ENCODE data around the gene MTHFD1L. TPM values are rescaled to one million over a fixed set of nuclear protein-coding genes. Genes with fewer than 3 reads are reported as not detected.
"Not testable (repeated sequence)": the region's sequence is repeated elsewhere in the genome, so short reads cannot be mapped to it uniquely, and the experiment has no call there.

The MTHFD1L gene
- total and polyA plus RNA-seq, 2 donors (not counting 3 experiments of a cell fraction or from before 2014, with no cell fraction given): 40.2 to 120 TPM

DNA sequence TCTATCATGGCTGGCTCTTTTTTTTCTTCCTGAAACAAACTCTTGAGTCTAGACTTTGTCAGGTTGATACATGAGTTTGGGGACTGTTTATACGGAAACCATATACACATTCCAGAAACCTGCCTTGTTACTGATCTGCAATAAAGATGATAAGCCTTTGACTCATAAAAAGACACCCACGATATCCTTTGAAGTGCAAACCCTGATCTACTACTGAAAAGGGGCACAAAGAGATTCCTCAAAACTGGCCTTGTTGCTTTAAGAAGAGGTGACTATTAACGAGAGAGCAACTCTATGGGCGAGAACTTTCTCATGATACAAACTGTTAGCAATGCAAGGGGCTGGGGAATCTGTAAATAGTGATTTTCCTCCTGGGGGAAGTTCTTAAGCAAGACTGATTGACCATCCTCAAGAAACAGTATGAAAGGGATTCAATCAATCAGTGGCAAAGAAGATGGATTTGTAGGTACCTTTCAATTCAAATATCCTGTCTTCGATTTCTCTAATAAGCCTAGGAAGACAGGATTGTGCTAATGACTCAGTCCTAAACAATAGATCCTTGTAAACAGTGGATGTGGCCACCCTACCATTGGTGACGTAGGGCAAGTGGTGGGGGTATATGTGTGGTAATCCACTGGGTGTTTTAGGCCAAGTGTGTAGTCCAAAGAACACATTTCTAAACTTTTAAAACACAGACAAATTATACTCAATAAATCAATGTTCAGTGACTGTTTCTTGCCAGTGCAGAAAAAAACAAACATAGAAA is 260.3 kb downstream of the MTHFD1L start:
- BruUV-seq (replicated peaks); H3K4me1 ChIP-seq (ENCODE audit: control insufficient read depth, extremely low read depth, insufficient read depth, low read length); H3K79me2 ChIP-seq (ENCODE audit: control insufficient read depth, insufficient read depth, low read length); CTCF ChIA-PET; dilution Hi-C loops (cut with MboI; ENCODE audit: extremely low pct_ligation_motif_present, low sequenced_read_pairs); H3K9me3 ChIP-seq (replicated peaks; ENCODE audit: control insufficient read depth, insufficient read depth, low read length); H4K20me1 ChIP-seq (replicated peaks; ENCODE audit: control insufficient read depth, extremely low read depth, insufficient read depth, low read length); intact Hi-C loops (cut with micrococcal nuclease); H3K27me3 ChIP-seq (ENCODE audit: control insufficient read depth in 2 of 2, insufficient read depth in 2 of 2, low read length in 2 of 2); H3K4me2 ChIP-seq (ENCODE audit: insufficient read depth, low read length); POLR2A ChIA-PET; H3K9ac ChIP-seq (replicated peaks; ENCODE audit: extremely low read depth, insufficient read depth, low read length); H3K9me1 ChIP-seq (replicated peaks; ENCODE audit: control insufficient read depth, extremely low read depth, insufficient read depth, low read length); H3K4me3 ChIP-seq (replicated peaks in 1 of 3; ENCODE audit: insufficient read depth in 1 of 3, low read depth in 1 of 3, low read length in 3 of 3); H3K36me3 ChIP-seq (ENCODE audit: control insufficient read depth in 2 of 2, extremely low read depth in 1 of 2, insufficient read depth in 2 of 2, low read length in 2 of 2); DNase-seq (ENCODE audit: low read depth, low spot score): not testable (repeated sequence)
- peak; percentile 55 for FAIRE-seq
- Histone ChIP-seq H2AFZ (ENCODE audit: low read depth, low read length) (peak overlapping the region; percentile 54), H3K27ac (ENCODE audit: insufficient read depth, low read depth, low read length) (peak overlapping the region; percentile 4)

- POLR2A ChIA-PET; H3K27ac ChIP-seq (ENCODE audit: insufficient read depth, low read depth, low read length); H3K36me3 ChIP-seq (ENCODE audit: control insufficient read depth in 2 of 2, extremely low read depth in 1 of 2, insufficient read depth in 2 of 2, low read length in 2 of 2); H3K79me2 ChIP-seq (ENCODE audit: control insufficient read depth, insufficient read depth, low read length); CTCF ChIA-PET; dilution Hi-C loops (cut with MboI; ENCODE audit: extremely low pct_ligation_motif_present, low sequenced_read_pairs); H3K9me1 ChIP-seq (replicated peaks; ENCODE audit: control insufficient read depth, extremely low read depth, insufficient read depth, low read length); H3K4me2 ChIP-seq (ENCODE audit: insufficient read depth, low read length); H3K4me1 ChIP-seq (ENCODE audit: control insufficient read depth, extremely low read depth, insufficient read depth, low read length); intact Hi-C loops (cut with micrococcal nuclease); BruUV-seq (replicated peaks); FAIRE-seq; H3K4me3 ChIP-seq (replicated peaks in 1 of 3; ENCODE audit: insufficient read depth in 1 of 3, low read depth in 1 of 3, low read length in 3 of 3); H3K9ac ChIP-seq (replicated peaks; ENCODE audit: extremely low read depth, insufficient read depth, low read length); H3K27me3 ChIP-seq (ENCODE audit: control insufficient read depth in 2 of 2, insufficient read depth in 2 of 2, low read length in 2 of 2); H3K9me3 ChIP-seq (replicated peaks; ENCODE audit: control insufficient read depth, insufficient read depth, low read length); H2AFZ ChIP-seq (ENCODE audit: low read depth, low read length); DNase-seq (ENCODE audit: low read depth, low spot score); H4K20me1 ChIP-seq (replicated peaks; ENCODE audit: control insufficient read depth, extremely low read depth, insufficient read depth, low read length): not testable (repeated sequence)
These were observed 260.9 kb downstream of the MTHFD1L start for GRCh38 chr6:151126417-151126724.

- not testable (repeated sequence) for H3K27ac ChIP-seq (ENCODE audit: insufficient read depth, low read depth, low read length)
These were observed 261.8 kb downstream of the MTHFD1L start for GRCh38 chr6:151127133-151127798.

More at GRCh38 chr6:151127133-151127798, 261.8 kb downstream of the MTHFD1L start:
- intact Hi-C loops (cut with micrococcal nuclease); DNase-seq (ENCODE audit: low read depth, low spot score); H3K9me1 ChIP-seq (replicated peaks; ENCODE audit: control insufficient read depth, extremely low read depth, insufficient read depth, low read length); H3K4me1 ChIP-seq (ENCODE audit: control insufficient read depth, extremely low read depth, insufficient read depth, low read length); H3K4me2 ChIP-seq (ENCODE audit: insufficient read depth, low read length); POLR2A ChIA-PET; H3K4me3 ChIP-seq (replicated peaks in 1 of 3; ENCODE audit: insufficient read depth in 1 of 3, low read depth in 1 of 3, low read length in 3 of 3); H3K27me3 ChIP-seq (ENCODE audit: control insufficient read depth in 2 of 2, insufficient read depth in 2 of 2, low read length in 2 of 2); H3K36me3 ChIP-seq (ENCODE audit: control insufficient read depth in 2 of 2, extremely low read depth in 1 of 2, insufficient read depth in 2 of 2, low read length in 2 of 2); dilution Hi-C loops (cut with MboI; ENCODE audit: extremely low pct_ligation_motif_present, low sequenced_read_pairs); BruUV-seq (replicated peaks); H4K20me1 ChIP-seq (replicated peaks; ENCODE audit: control insufficient read depth, extremely low read depth, insufficient read depth, low read length); H3K79me2 ChIP-seq (ENCODE audit: control insufficient read depth, insufficient read depth, low read length); H3K9ac ChIP-seq (replicated peaks; ENCODE audit: extremely low read depth, insufficient read depth, low read length); CTCF ChIA-PET; H3K9me3 ChIP-seq (replicated peaks; ENCODE audit: control insufficient read depth, insufficient read depth, low read length); FAIRE-seq; H2AFZ ChIP-seq (ENCODE audit: low read depth, low read length): not testable (repeated sequence)
